KG1 (cell line): Measurements from ENCODE around the gene CERKL.

ENCODE experiments used
- DNase-seq: peaks from one replicate; lab custom pipeline; 2025; lab: John Stamatoyannopoulos, UW

CERKL gene

DNA sequence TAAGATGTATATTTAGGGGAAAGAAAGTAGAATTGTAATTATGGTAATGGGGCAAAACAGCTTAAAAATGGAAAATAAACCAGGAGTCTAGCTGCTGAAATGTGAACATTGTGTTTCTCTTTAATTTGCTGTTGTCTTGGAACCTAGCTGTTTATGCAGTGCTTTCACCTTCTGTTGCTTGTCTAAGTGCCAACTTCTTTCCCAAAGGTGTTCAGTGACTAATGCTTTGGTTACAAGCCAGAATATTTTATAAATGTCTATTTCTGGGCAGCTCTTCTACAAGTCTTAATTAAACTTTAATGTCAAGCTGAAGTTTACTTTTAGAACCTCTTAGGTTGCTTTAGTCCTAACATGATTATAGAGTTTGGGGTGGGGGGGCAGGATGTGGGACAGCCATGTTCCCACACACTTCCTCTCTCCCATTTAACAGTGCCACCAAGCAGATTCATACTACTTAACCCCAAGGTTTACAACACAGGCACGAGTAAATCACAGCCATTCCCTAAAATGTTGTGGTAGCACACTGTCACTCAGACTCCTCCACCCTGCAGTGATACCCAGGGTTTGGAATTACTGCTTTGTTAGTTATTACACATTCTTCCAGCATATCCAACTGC, 139.1 kb downstream of the CERKL start:
- no peak for DNase-seq

DNA sequence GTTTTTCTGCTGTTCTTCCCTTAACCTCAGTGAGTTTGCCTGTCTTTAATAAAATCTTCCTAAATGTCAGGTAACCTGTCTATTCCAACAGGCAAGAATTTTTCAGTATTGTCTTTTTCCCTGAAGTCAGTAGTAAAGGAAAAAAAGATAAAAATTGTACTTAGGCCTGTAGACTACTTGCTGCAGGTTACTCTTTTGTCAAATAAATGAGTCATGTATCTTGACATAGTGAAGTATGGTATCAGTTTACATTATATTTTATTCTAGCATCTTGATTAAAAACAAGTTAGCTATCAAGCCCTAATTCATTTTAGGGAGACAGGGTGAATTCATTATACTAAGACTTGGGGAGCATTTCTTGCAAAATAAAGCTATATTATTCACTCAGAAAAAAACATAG, 139.9 kb downstream of the CERKL start:
- DNase-seq = no peak

DNA sequence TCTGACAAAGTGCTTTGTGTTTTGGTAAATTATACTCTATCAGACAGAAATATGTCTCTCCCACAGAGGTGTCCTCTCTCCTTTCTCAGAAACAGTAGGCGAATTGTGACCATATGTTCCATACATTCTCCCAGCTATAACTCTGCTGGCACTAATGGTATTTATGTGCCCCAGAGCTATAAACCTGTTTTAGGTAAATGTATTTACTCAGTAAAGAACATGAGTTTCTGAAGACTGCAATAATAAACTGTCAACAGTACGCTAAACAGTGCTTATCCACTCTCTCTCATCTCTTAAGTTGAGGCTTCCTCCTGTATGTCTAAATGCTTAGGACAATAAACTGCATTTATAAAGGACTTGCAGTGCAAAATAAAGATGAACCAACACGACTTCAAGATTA, 141.2 kb downstream of the CERKL start:
- DNase-seq = no peak

DNA sequence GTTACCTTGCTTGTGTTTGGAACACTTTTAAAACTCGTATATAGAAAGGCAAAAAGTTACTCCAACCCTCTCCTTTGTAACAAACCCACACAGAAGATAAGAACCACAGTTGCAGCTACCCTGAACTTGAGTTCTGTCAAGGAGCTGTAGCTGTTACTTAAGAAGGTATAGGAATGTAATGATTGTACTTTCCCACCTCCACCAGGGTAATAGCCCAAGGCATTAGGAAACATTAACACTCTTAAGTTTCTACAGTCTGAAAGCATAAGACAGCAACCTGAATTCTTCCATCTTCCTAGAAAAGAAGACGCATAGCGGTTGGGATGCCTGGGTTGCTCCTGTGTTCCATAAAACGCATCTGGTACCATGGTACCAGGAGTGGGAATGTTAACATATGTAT, 156.7 kb downstream of the CERKL start:
- DNase-seq = no peak

DNA sequence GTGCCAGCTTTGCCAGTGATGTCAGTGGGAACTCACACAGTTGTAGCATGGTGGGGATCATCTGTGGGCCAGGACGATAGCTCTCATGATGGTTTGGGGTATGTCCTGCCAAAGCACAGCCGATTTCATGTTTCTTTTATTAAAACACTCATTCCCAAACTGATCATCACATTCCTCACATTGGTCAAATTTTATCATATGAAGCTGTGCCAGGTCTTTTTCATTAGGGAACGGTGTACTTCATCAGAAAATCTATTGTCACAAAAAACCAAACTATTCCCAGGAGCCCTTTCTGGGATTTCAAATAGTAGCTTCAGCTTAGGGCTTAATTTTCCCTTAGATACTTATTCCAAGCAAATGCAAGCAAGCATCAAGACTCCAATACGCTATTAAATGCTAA, 157.7 kb downstream of the CERKL start:
- no peak for DNase-seq
